Measurements from ENCODE around the gene ECSIT.

The ECSIT gene

GRCh38 chr19:11563532-11563931 is 34.6 kb upstream of the ECSIT start:
- peaks cover 4% of the 10 kb centered on the region for H4K20me1 ChIP-seq
- no peak overlapping the region for H3K4me3 ChIP-seq
- H3K36me3 ChIP-seq = no peaks in the 10 kb centered on the region
- H3K27ac ChIP-seq = no peak overlapping the region
- H3K27me3 ChIP-seq = no peaks in the 10 kb centered on the region
- TF ChIP-seq Cebpa-rat (IDR thresholded peaks at IDR 0.05) = no peak
- no peak overlapping the region for H3K4me2 ChIP-seq
- peaks cover 51% of the 10 kb centered on the region for H3K4me1 ChIP-seq
- no peak overlapping the region for H3K9ac ChIP-seq
- no peaks in the 10 kb centered on the region for H3K9me3 ChIP-seq

- no peaks in the 10 kb centered on the region for H3K27me3 ChIP-seq
- peaks cover 12% of the 10 kb centered on the region; the same call in 1 of the 2 replicates for H3K36me3 ChIP-seq
- no peak overlapping the region for H3K27ac ChIP-seq
- TF ChIP-seq Cebpa-rat (IDR thresholded peaks at IDR 0.05) = no peak
- H3K4me3 ChIP-seq = no peak overlapping the region
- H3K9me3 ChIP-seq = no peaks in the 10 kb centered on the region
- H3K4me2 ChIP-seq = peak overlapping the region; percentile 93
- H3K9ac ChIP-seq = no peak overlapping the region
- H3K4me1 ChIP-seq = peaks cover 60% of the 10 kb centered on the region
- H4K20me1 ChIP-seq = peaks cover 34% of the 10 kb centered on the region
These were observed 31.6 kb upstream of the ECSIT start for GRCh38 chr19:11560404-11561051.

GRCh38 chr19:11558881-11559828 is 30.2 kb upstream of the ECSIT start, which contains the start of gene ELOF1:
ELOF1 (minus strand) TSS chr19:11559230; CDS start chr19:11554347, 4,883 bp downstream.
- Histone ChIP-seq H3K27ac (peak within 1 kb of the TSS; percentile 79), H3K4me2 (peak within 1 kb of the TSS; percentile 98), H3K9me3 (no peaks in the 10 kb centered on the region), H3K36me3 (peaks cover 14% of the 10 kb centered on the region; the same call in 1 of the 2 replicates), H4K20me1 (peaks cover 48% of the 10 kb centered on the region), H3K4me1 (peaks cover 60% of the 10 kb centered on the region), H3K9ac (peak within 1 kb of the TSS; percentile 83), H3K4me3 (peak within 1 kb of the TSS; percentile 95), H3K27me3 (no peaks in the 10 kb centered on the region)
- no peak for TF ChIP-seq Cebpa-rat (IDR thresholded peaks at IDR 0.05)

- H3K4me3 ChIP-seq = no peak overlapping the region
- no peak for TF ChIP-seq Cebpa-rat (IDR thresholded peaks at IDR 0.05)
- peaks cover 69% of the 10 kb centered on the region for H4K20me1 ChIP-seq
- no peaks in the 10 kb centered on the region for H3K9me3 ChIP-seq
- no peaks in the 10 kb centered on the region for H3K27me3 ChIP-seq
- H3K9ac ChIP-seq = no peak overlapping the region
- peaks cover 34% of the 10 kb centered on the region for H3K36me3 ChIP-seq
- H3K27ac ChIP-seq = no peak overlapping the region
- peak overlapping the region; percentile 28 for H3K4me2 ChIP-seq
- peaks cover 81% of the 10 kb centered on the region for H3K4me1 ChIP-seq
These were observed 27.9 kb upstream of the ECSIT start for GRCh38 chr19:11556634-11557420.

GRCh38 chr19:11555246-11555645 is 26.3 kb upstream of the ECSIT start:
- no peak overlapping the region for H3K9ac ChIP-seq
- H3K9me3 ChIP-seq = no peaks in the 10 kb centered on the region
- TF ChIP-seq Cebpa-rat (IDR thresholded peaks at IDR 0.05) = no peak
- H3K27ac ChIP-seq = no peak overlapping the region
- H3K4me1 ChIP-seq = peaks cover 73% of the 10 kb centered on the region
- no peaks in the 10 kb centered on the region for H3K27me3 ChIP-seq
- H3K4me2 ChIP-seq = no peak overlapping the region
- peaks cover 42% of the 10 kb centered on the region for H3K36me3 ChIP-seq
- peaks cover 69% of the 10 kb centered on the region for H4K20me1 ChIP-seq
- H3K4me3 ChIP-seq = no peak overlapping the region

GRCh38 chr19:11554160-11554559 is 25.2 kb upstream of the ECSIT start:
- Histone ChIP-seq H3K4me1 (peaks cover 64% of the 10 kb centered on the region), H4K20me1 (peaks cover 69% of the 10 kb centered on the region), H3K9ac (peak overlapping the region; percentile 9; the same call in 1 of the 2 replicates), H3K27ac (peak overlapping the region; percentile 4; the same call in 1 of the 2 replicates), H3K4me3 (no peak overlapping the region), H3K27me3 (no peaks in the 10 kb centered on the region), H3K9me3 (no peaks in the 10 kb centered on the region), H3K4me2 (peak overlapping the region; percentile 76), H3K36me3 (peaks cover 42% of the 10 kb centered on the region)
- TF ChIP-seq Cebpa-rat (IDR thresholded peaks at IDR 0.05) = no peak

- no peak overlapping the region; the same call in 1 of the 2 replicates for H3K4me3 ChIP-seq
- H3K36me3 ChIP-seq = peaks cover 42% of the 10 kb centered on the region
- no peaks in the 10 kb centered on the region for H3K27me3 ChIP-seq
- no peak for TF ChIP-seq Cebpa-rat (IDR thresholded peaks at IDR 0.05)
- peaks cover 56% of the 10 kb centered on the region for H3K4me1 ChIP-seq
- H3K9ac ChIP-seq = peak overlapping the region; percentile 3; the same call in 1 of the 2 replicates
- H3K4me2 ChIP-seq = peak overlapping the region; percentile 76
- H3K27ac ChIP-seq = peak overlapping the region; percentile 46
- H3K9me3 ChIP-seq = no peaks in the 10 kb centered on the region
- peaks cover 57% of the 10 kb centered on the region for H4K20me1 ChIP-seq
These were observed 23.9 kb upstream of the ECSIT start for GRCh38 chr19:11552666-11553372.

- Histone ChIP-seq H3K4me2 (peak overlapping the region; percentile 76; the same call in 1 of the 2 replicates), H4K20me1 (peaks cover 46% of the 10 kb centered on the region), H3K9ac (peak overlapping the region; percentile 3; the same call in 1 of the 2 replicates), H3K4me3 (no peak overlapping the region), H3K4me1 (peaks cover 45% of the 10 kb centered on the region), H3K27ac (peak overlapping the region; percentile 46; the same call in 1 of the 2 replicates), H3K9me3 (no peaks in the 10 kb centered on the region), H3K36me3 (peaks cover 42% of the 10 kb centered on the region), H3K27me3 (no peaks in the 10 kb centered on the region)
- no peak for TF ChIP-seq Cebpa-rat (IDR thresholded peaks at IDR 0.05)
These were observed 22.8 kb upstream of the ECSIT start for GRCh38 chr19:11551603-11552235.

All from BLaER1 (cell line).